ENCODE measurements around the gene SIRPA.

Gene SIRPA

DNA sequence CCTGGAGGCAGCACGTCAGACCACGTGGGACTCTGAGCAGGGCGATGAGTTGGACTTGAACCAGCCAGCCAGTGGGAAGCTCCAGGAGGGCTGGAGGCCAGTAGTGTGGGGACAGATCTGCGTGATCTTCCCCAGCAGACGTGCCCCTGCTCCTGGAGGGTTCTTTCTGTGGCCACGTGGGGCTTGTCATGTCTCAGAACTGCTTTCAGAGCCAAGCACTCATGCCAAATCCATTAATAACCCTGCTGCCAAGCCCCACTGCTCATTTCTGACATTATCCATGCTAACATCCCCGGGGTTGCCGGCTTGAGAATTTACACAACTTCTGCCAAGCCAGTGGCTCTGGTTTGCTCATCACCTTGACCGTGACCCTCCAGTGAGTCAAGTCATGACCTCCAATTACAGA, 38.3 kb downstream of the SIRPA start:
- H3K36me3 ChIP-seq (ENCODE audit: control insufficient read depth, low read length) = no peaks in the 10 kb centered on the region
- no peak overlapping the region for H3K27ac ChIP-seq (ENCODE audit: low read depth, low read length)
- peaks cover 2% of the 10 kb centered on the region for H3K27me3 ChIP-seq (ENCODE audit: control insufficient read depth, low read length)
- H3K4me1 ChIP-seq (ENCODE audit: control insufficient read depth, low read length) = no peaks in the 10 kb centered on the region
- no peaks in the 10 kb centered on the region for H3F3A ChIP-seq (ENCODE audit: control insufficient read depth, insufficient read depth)
- H3K9me3 ChIP-seq (ENCODE audit: control insufficient read depth, insufficient read depth, low read length) = no peaks in the 10 kb centered on the region
- TF ChIP-seq, protein P1, sequence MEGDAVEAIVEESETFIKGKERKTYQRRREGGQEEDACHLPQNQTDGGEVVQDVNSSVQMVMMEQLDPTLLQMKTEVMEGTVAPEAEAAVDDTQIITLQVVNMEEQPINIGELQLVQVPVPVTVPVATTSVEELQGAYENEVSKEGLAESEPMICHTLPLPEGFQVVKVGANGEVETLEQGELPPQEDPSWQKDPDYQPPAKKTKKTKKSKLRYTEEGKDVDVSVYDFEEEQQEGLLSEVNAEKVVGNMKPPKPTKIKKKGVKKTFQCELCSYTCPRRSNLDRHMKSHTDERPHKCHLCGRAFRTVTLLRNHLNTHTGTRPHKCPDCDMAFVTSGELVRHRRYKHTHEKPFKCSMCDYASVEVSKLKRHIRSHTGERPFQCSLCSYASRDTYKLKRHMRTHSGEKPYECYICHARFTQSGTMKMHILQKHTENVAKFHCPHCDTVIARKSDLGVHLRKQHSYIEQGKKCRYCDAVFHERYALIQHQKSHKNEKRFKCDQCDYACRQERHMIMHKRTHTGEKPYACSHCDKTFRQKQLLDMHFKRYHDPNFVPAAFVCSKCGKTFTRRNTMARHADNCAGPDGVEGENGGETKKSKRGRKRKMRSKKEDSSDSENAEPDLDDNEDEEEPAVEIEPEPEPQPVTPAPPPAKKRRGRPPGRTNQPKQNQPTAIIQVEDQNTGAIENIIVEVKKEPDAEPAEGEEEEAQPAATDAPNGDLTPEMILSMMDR (IDR thresholded peaks at IDR 0.05; ENCODE audit: low read depth, low read length, poor library complexity, severe bottlenecking) = no peak
- no peak for TF ChIP-seq EZH2phosphoT487 (IDR thresholded peaks at IDR 0.05; ENCODE audit: borderline replicate concordance, low read length)
- no peak overlapping the region for H3K4me2 ChIP-seq (ENCODE audit: low read length)
- 0 out of 2 replicates have a peak, but pooled peaks cover 3% of the 10 kb centered on the region for H4K20me1 ChIP-seq (ENCODE audit: control insufficient read depth, insufficient read depth, low read depth, low read length)
- H3K79me2 ChIP-seq (ENCODE audit: control insufficient read depth, low read length) = no peaks in the 10 kb centered on the region
- no peaks in the 10 kb centered on the region for H3K9me2 ChIP-seq (replicated peaks; ENCODE audit: control insufficient read depth, low read length)
- no peak overlapping the region for H3K4me3 ChIP-seq (ENCODE audit: low read length)

GRCh38 chr20:1934156-1934555, 38.9 kb downstream of the SIRPA start:
- H3K4me1 ChIP-seq (ENCODE audit: control insufficient read depth, low read length) = no peaks in the 10 kb centered on the region
- TF ChIP-seq, protein P1 (IDR thresholded peaks at IDR 0.05; ENCODE audit: low read depth, low read length, poor library complexity, severe bottlenecking) = no peak
- no peak for TF ChIP-seq EZH2phosphoT487 (IDR thresholded peaks at IDR 0.05; ENCODE audit: borderline replicate concordance, low read length)

DNA sequence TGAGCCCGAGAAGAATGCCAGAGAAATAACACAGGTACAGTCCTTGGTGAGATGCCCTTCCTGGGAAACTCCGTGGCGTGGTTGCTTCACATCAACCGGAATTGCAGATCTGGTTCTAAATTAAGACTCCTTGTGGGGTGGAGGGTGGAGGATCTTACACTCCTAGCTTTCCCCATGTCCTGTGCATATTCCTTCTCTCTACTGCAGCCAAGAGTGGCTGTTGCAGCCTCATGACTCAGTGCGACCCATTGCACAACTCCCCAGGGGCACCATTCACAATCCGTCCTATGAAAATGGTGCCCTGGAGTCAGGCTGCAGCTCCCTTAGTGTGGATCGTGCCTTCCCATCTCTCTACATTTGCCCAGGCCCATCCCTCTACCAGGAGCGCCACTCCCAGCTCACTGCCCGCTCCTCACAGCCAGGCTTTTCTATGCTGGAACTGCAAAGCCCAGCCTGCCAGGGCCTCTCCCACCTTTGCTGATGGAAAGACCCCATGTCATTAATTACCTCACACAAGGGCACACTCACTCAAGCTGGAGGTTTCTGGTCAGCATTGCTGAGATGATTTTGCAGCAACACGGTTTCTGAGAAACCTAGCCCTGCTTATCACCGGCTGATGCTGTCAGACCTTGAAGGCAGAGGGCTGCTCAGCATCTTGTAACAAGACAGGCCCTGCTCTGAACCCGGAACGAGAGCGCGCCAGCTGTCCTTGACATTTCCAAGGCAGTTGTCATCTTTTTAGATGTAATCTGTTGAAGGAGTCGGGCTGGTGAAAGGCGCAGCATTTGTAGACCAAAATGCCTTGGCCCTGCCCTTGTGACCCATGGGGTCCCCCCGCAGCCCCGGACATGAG, 39.7 kb downstream of the SIRPA start:
- Histone ChIP-seq H3F3A (ENCODE audit: control insufficient read depth, insufficient read depth) (no peaks in the 10 kb centered on the region), H3K79me2 (ENCODE audit: control insufficient read depth, low read length) (no peaks in the 10 kb centered on the region), H3K36me3 (ENCODE audit: control insufficient read depth, low read length) (no peaks in the 10 kb centered on the region), H3K4me1 (ENCODE audit: control insufficient read depth, low read length) (no peaks in the 10 kb centered on the region), H3K4me3 (ENCODE audit: low read length) (no peak overlapping the region), H3K27me3 (ENCODE audit: control insufficient read depth, low read length) (peaks cover 2% of the 10 kb centered on the region), H3K4me2 (ENCODE audit: low read length) (no peak overlapping the region), H3K27ac (ENCODE audit: low read depth, low read length) (no peak overlapping the region), H3K9me3 (ENCODE audit: control insufficient read depth, insufficient read depth, low read length) (no peaks in the 10 kb centered on the region), H4K20me1 (ENCODE audit: control insufficient read depth, insufficient read depth, low read depth, low read length) (0 out of 2 replicates have a peak, but pooled peaks cover 3% of the 10 kb centered on the region), H3K9me2 (replicated peaks; ENCODE audit: control insufficient read depth, low read length) (no peaks in the 10 kb centered on the region)
- TF ChIP-seq, protein P1 (IDR thresholded peaks at IDR 0.05; ENCODE audit: low read depth, low read length, poor library complexity, severe bottlenecking) = no peak
- TF ChIP-seq EZH2phosphoT487 (IDR thresholded peaks at IDR 0.05; ENCODE audit: borderline replicate concordance, low read length) = no peak

More at GRCh38 chr20:1934156-1934555, 38.9 kb downstream of the SIRPA start:
- H3K27me3 ChIP-seq (ENCODE audit: control insufficient read depth, low read length) = peaks cover 2% of the 10 kb centered on the region
- H4K20me1 ChIP-seq (ENCODE audit: control insufficient read depth, insufficient read depth, low read depth, low read length) = 0 out of 2 replicates have a peak, but pooled peaks cover 3% of the 10 kb centered on the region
- H3K9me3 ChIP-seq (ENCODE audit: control insufficient read depth, insufficient read depth, low read length) = no peaks in the 10 kb centered on the region
- no peaks in the 10 kb centered on the region for H3K9me2 ChIP-seq (replicated peaks; ENCODE audit: control insufficient read depth, low read length)
- H3K27ac ChIP-seq (ENCODE audit: low read depth, low read length) = no peak overlapping the region
- H3K4me2 ChIP-seq (ENCODE audit: low read length) = no peak overlapping the region
- H3K79me2 ChIP-seq (ENCODE audit: control insufficient read depth, low read length) = no peaks in the 10 kb centered on the region
- H3F3A ChIP-seq (ENCODE audit: control insufficient read depth, insufficient read depth) = no peaks in the 10 kb centered on the region
- no peak overlapping the region for H3K4me3 ChIP-seq (ENCODE audit: low read length)
- no peaks in the 10 kb centered on the region for H3K36me3 ChIP-seq (ENCODE audit: control insufficient read depth, low read length)
